ENCODE data around the gene MARCHF11. TPM values are rescaled to one million over a fixed set of nuclear protein-coding genes. Genes with fewer than 3 reads are reported as not detected.

Gene MARCHF11
- polyA plus RNA-seq, 1 experiment: not detected

GRCh38 chr5:16076657-16077056, 102.9 kb downstream of the MARCHF11 start:
- H3K27ac ChIP-seq (ENCODE audit: low read depth, low read length): no peak overlapping the region
- no peak for TF ChIP-seq CTCF (IDR thresholded peaks at IDR 0.05; ENCODE audit: low read depth, low read length)
- DNase-seq (ENCODE audit: low read depth, low spot score): no peak
- ChIA-PET CTCF (no interaction called here), POLR2A (no interaction called here)
- no peaks in the 10 kb centered on the region for H3K27me3 ChIP-seq (ENCODE audit: control insufficient read depth, insufficient read depth, low read length)
- H3K9me3 ChIP-seq (ENCODE audit: control insufficient read depth, insufficient read depth, low read length): no peaks in the 10 kb centered on the region
- no peak overlapping the region for H3K4me3 ChIP-seq (ENCODE audit: low read depth, low read length)

- POLR2A ChIA-PET: no interaction called here
- Histone ChIP-seq H3K27me3 (ENCODE audit: control insufficient read depth, insufficient read depth, low read length) (no peaks in the 10 kb centered on the region), H3K27ac (ENCODE audit: low read depth, low read length) (no peak overlapping the region), H3K9me3 (ENCODE audit: control insufficient read depth, insufficient read depth, low read length) (no peaks in the 10 kb centered on the region), H3K4me3 (ENCODE audit: low read depth, low read length) (no peak overlapping the region)
- TF ChIP-seq CTCF (IDR thresholded peaks at IDR 0.05; ENCODE audit: low read depth, low read length): no peak
- CTCF ChIA-PET: no interaction called here
- DNase-seq (ENCODE audit: low read depth, low spot score): no peak
Observed at GRCh38 chr5:16074358-16074757, 105.2 kb downstream of the MARCHF11 start.

DNA sequence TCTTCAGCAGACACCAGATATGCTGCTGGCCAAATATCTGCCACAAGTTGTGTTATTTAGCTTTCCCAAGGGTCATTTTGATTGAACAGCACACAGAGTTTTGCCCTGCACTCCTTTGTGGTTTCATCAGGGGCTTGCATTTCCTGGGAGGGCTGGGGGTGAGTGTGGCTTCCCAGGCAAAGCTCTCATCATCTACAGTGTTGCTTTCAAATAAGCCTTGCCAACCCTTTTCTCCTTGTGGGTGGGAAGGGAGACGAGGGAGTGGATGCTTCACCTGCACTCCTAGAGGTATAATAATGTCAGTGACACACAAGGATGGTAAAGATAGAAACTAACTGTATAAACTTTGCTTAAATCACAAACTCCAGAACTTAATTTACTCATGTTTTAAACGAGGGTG, 107.0 kb downstream of the MARCHF11 start:
- no peak overlapping the region for H3K4me3 ChIP-seq (ENCODE audit: low read depth, low read length)
- TF ChIP-seq CTCF (IDR thresholded peaks at IDR 0.05; ENCODE audit: low read depth, low read length): no peak
- no peaks in the 10 kb centered on the region for H3K27me3 ChIP-seq (ENCODE audit: control insufficient read depth, insufficient read depth, low read length)
- H3K27ac ChIP-seq (ENCODE audit: low read depth, low read length): no peak overlapping the region
- H3K9me3 ChIP-seq (ENCODE audit: control insufficient read depth, insufficient read depth, low read length): no peaks in the 10 kb centered on the region
- POLR2A ChIA-PET: no interaction called here
- DNase-seq (ENCODE audit: low read depth, low spot score): no peak
- CTCF ChIA-PET: no interaction called here

DNA sequence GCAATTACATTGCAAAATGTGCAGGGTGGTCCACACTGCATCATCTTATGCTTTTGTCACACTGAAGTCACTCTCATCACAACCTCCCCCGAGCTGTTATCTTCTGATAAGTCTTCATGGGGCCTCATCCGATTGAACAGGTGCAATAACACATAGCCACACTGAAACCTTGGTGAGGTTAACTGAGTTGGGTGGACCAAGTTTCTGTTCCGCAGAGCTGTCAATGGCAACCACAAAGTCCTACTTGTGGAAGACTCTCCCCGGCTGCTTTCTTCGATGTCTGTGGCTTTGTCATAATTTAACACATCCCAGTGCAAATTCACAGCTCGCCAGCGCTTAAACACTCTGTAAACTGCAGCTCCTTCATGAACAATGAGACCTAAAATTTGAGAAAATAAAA, 112.2 kb downstream of the MARCHF11 start:
- POLR2A ChIA-PET: no interaction called here
- Histone ChIP-seq H3K27me3 (ENCODE audit: control insufficient read depth, insufficient read depth, low read length) (no peaks in the 10 kb centered on the region), H3K4me3 (ENCODE audit: low read depth, low read length) (no peak overlapping the region)

GRCh38 chr5:16066810-16067209, 112.8 kb downstream of the MARCHF11 start:
- no peak overlapping the region for H3K4me3 ChIP-seq (ENCODE audit: low read depth, low read length)
- no peaks in the 10 kb centered on the region for H3K27me3 ChIP-seq (ENCODE audit: control insufficient read depth, insufficient read depth, low read length)
- DNase-seq (ENCODE audit: low read depth, low spot score): no peak
- ChIA-PET POLR2A (no interaction called here), CTCF (no interaction called here)
- H3K27ac ChIP-seq (ENCODE audit: low read depth, low read length): no peak overlapping the region
- H3K9me3 ChIP-seq (ENCODE audit: control insufficient read depth, insufficient read depth, low read length): no peaks in the 10 kb centered on the region
- no peak for TF ChIP-seq CTCF (IDR thresholded peaks at IDR 0.05; ENCODE audit: low read depth, low read length)

More for the DNA sequence above, 112.2 kb downstream of the MARCHF11 start:
- Histone ChIP-seq H3K9me3 (ENCODE audit: control insufficient read depth, insufficient read depth, low read length) (no peaks in the 10 kb centered on the region), H3K27ac (ENCODE audit: low read depth, low read length) (no peak overlapping the region)
- CTCF ChIA-PET: no interaction called here
- no peak for DNase-seq (ENCODE audit: low read depth, low spot score)
- no peak for TF ChIP-seq CTCF (IDR thresholded peaks at IDR 0.05; ENCODE audit: low read depth, low read length)

Data from AG04450 (cell line).